ENCODE measurements around the gene ZRSR2.
"Not testable (repeated sequence)": the region's sequence is repeated elsewhere in the genome, so short reads cannot be mapped to it uniquely, and the experiment has no call there.

ZRSR2 gene

GRCh38 chrX:15804563-15804962 is 14.3 kb downstream of the ZRSR2 start:
- DNase-seq = no peak

DNA sequence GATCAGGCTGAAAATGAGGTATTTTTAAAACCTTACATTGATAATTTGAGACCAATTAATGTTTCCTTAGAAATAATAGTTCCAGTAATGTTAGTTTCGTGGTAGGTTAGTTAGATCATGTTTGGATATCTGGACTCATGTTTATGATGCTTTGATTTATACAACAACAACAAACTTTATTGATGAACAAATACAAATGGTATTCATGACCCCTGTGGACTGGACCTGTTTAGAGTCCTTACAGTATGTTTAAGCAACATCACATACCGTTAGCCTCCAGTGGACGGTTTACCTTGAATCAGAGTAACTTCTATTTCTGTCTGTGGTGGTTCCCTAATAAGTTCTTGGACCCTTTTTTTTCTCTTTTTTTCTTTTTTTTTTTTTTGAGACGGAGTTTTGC is 18.0 kb downstream of the ZRSR2 start:
- no peak for DNase-seq

DNA sequence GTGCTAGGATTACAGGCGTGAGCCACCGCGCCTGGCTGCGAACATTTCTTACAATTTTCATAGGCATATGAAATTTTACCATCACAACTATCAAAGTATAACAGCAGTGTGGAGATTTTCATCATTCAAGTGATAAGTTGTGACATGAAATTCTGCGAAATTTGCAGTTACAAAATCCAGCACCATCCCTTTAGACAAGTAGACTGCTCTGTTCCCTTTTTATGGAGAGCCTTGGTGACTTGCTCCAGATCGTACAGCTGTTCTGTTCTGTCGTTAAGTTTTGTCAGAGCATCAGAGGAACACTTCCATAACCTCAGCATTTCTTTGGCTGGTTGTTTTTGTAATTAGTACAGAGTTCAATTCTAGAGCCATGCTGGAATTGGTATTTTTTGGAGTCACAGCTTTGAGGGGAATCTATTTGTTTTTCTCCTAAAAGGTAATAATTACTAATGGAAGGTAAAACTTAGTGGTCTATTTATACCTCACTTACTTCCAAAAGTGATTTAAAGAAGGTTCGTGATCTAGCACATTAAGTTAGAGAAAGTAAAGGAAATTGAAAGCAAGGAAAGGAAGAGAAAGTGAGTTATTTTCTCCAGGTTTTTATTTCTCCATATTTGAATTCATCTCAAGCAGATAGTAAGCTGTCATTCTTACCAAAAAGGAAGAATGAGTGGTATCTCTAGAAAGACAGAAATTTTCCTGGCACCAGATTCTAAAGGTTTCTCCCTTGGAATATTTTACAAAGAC is 22.1 kb downstream of the ZRSR2 start:
- DNase-seq = no peak

DNA sequence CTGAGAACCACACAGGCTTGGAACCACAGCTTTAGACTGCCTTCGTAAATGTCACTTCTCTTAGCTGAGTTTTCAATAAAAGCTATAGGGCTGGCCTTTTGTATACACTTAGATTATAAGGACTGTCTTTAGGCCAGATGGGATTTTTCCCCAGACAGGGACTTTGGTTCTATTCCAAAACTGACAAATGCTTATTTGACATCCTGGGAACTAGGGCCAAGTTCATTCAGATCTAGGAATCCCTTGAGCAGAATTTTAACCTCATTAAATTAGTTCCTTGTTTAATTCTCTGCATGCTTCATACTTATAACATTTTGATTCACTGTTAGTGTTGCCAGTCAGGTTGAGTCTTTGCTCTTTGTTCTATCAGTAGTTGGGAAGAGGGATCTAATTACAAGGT is 23.1 kb downstream of the ZRSR2 start:
- no peak for DNase-seq

DNA sequence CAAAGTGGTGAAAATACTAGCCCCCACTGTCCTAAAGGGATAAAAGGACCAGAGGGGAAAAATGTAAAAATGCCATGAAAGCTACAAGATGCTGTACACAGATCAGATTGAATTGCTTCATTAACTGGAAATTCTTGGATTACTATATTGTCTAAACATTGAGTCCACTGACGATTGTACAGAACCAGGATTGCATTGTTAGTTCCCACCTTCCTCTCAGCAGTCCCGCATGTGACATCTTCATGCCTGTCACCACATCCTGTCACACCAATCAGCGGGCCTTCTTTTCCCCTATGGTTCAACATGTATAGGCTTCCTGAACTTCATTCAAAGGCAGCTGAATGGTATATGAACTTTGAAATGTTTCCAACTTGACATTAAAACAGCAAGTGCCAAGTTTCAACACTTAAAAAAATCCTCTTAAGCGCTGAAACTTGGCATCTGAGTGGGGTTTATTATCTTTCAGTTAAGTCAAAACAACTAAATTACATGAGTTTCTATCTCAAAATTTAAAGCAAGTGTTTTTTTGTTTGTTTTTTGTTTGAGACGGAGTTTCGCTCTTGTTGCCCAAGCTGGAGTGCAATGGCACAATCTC is 24.6 kb downstream of the ZRSR2 start:
- DNase-seq = no peak

DNA sequence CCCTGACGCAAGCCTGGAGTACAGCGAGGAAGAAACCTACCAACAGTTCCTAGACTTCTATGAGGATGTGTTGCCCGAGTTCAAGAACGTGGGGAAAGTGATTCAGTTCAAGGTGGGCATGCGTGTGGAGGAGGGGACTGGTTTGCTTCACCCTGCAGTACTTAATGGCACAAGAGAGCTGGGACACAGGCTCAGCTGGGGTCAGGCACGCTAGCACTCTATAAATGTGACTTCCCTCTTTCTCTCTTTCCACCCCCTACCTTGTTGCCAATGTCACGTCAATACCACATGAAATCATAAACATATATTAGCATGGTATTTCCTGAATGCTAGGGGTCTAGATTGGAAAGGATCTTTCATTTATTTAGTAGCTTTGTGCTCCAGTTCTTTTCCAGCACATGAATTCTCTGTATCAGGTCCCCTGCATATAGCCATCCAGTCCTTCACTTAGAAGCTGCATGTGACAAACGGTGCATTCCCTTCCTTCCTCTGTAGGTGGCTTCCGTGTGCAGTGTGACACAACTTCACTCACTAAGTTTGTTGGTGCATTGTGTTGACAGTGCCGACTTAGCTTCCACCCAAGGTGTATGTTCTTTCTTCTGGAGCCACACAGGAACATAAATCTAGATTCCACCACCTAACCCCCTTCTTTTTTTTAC is 25.6 kb downstream of the ZRSR2 start:
- DNase-seq = peak; percentile 14 to 18

DNA sequence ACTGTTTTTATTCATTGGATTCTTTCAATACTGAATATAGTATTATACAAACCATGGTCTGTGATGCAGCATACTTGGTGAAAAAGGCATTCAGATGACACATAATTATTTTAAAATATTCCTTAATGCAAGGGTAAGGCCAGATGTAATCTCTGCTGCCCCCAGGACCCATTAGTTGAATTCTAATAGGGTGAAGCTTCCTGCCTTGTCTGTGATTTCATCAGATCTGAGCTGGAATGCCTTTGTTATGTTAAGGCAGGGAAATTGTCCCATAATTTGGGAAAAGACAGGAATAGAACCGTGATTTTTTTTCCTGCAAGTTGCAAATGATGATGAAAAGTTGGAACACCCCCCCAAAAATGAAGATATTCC is 26.1 kb downstream of the ZRSR2 start:
- DNase-seq = no peak

GRCh38 chrX:15816886-15817285 is 26.6 kb downstream of the ZRSR2 start:
- DNase-seq = peak; percentile 28 to 37

GRCh38 chrX:15820106-15821073 is 30.1 kb downstream of the ZRSR2 start:
- peak; percentile 11 to 28 for DNase-seq

DNA sequence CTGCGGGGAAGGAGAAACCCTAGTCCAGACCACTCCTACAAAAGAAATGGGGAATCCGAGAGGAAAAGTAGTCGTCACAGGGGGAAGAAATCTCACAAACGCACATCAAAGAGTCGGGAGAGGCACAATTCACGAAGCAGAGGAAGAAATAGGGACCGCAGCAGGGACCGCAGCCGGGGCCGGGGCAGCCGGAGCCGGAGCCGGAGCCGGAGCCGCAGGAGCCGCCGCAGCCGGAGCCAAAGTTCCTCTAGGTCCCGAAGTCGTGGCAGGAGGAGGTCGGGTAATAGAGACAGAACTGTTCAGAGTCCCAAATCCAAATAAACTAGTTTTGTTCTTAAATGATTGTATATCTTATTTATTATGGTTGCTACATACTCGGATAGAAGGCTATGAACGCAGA is 32.6 kb downstream of the ZRSR2 start:
- no peak for DNase-seq

- DNase-seq = no peak
These were observed 35.7 kb downstream of the ZRSR2 start for GRCh38 chrX:15825936-15826335.

GRCh38 chrX:15829217-15829616 is 38.9 kb downstream of the ZRSR2 start:
- DNase-seq = no peak

DNA sequence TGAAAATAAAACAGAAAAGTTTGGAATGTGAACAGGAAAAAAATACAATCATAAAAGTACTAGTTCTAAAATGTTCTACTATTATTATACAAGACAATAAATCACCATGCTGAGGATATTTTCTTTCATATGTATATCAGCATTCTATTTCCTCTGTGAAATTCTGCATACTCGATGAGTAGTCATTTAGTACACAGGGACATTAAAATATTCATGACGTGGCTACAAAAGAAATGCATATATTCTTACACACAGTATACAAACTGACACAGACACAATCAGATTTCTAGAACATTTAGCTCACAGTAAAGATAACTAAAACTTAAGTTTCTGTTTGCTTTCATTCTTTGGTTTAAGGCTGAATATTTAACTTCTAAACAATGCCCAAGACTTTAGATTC is 41.1 kb downstream of the ZRSR2 start:
- not testable (repeated sequence) for DNase-seq

DNA sequence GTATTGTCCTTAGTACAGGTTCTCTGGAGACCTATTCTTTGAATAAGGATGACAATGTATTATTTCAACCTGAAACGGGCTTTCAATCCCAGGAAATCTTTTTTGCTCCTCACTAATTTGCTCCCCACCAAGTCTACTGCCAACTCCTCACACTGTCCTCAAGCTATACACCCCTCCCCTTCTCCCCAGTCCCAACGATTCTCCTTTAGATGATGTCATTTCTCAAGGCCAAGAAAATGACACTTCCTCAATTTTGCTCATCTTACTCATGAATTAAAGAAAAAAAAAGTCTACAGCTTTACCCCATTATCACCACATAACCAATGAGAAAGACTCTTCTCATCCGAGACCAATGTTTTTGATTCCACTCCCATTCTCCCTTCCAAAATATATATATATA is 43.8 kb downstream of the ZRSR2 start:
- DNase-seq = no peak

DNA sequence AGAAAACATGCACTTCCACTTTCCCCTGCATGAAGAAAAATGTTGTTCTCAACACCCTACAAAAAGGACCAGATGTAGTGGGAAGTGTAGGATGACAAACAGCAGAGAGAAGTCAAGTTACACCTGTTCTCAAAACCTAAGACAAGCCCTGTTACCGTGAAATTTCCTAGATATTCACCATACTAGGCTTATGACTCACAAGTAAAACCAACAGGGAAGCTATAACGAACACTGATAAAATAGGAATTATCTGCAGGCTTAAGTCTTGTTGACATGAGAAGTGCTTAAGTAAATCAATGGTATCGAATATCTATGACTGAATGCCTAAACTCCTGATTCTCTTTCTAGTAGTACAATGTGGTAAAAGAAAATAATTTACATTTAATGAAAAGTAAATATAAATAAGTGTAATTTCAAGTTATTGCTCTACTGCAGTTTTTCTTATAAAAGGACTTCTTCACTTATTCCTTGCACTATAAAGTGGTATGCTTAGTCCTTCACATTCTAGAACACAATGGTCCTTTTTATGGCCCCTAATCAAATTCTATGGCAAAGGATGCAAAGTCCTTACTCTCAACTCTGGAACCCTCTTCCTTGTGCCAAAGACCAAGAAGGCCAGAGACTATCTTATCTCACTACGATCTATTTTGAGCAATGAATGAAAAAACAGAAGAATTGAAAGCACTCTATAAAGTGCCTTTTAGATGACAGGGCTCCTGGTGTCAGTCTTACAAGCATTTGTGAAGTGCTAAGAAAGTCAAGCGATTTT is 44.7 kb downstream of the ZRSR2 start:
- DNase-seq = no peak

DNA sequence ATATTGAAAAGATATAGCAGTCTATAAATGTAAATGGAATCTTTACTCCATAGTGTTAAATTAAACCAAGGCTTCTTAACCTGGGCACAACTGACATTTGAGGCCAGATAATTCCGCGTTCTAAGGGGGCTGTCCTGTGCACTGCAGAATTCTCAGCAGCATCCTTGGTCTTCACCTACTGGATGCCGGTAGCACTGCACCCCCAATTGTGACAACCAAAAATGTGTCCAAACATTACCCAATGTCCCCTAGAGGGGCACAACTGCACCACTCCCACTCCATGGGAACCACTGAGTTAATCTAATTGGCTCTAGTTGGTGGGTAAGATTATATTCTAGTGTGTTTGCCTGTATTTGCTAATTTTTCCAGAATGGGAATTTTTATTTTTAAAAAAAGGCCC is 47.7 kb downstream of the ZRSR2 start:
- DNase-seq = no peak

DNA sequence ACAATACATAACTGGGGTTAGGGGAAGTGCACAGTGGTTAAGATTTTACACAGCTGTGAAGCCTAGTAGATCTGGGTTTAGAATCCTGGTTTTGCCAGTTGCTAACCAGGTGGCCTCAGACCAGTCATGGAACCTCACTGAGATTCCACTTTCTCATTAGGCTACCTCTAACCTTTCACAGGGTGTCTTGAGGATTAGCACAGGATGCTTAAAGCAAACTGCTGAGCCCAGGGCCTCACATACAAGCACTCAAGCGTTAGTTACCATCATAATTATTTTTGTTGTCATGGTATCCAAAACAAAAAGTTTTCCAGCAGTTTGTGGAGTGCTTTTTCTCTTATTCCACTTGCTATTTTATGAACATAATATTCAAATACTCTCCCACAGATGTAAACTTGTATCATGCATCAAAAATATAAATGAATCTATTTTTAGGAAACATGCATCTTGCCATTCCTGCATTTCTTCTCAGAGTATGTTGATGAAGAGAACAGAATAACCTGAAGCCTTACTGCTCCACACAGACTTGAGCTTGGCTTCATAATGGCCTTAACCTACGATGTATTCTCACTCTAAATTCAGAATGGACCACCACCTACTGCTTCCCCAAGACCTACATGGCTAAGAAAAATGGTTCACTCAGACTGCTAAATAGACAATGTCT is 51.7 kb downstream of the ZRSR2 start:
- DNase-seq = no peak

DNA sequence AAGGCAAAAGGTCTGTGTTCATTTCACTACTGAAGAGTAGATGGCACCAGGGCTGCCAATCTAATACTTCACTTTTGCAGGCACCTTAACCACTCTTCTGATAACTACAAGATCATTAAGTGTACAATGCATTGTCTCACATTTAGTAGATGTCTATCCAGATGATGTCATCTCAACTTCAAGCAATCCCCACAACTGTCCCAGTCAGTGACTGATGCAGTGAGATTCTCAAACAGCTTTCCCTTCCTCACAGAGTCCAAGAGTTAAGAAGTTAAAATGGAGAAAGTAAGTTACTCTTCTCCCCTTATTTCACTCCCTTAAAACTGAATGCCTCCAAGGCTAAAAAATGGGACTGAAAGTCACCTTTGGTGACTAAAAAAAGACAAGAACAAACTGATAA is 53.7 kb downstream of the ZRSR2 start:
- DNase-seq = no peak

GRCh38 chrX:15848576-15848975 is 58.3 kb downstream of the ZRSR2 start:
- no peak for DNase-seq

DNA sequence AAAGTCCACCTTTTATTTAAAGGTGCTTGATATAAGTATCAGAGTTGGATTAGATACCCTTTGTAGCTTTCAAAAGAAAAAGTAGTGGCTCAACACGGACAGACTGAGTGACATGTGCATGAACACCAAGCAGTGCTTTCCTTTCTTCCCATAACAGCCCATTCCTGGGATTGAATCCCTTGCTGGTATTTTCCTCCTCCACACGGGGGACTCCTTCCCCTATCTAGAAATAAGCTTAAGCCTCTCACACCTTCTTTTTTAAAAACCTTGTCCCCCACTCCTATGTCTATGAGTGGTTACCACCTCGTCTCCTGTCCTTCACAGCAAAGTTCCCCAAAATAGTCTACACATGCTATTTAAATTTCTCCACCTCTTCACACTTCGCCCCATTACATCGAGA is 59.3 kb downstream of the ZRSR2 start:
- DNase-seq = no peak

GRCh38 chrX:15853586-15854079 is 63.3 kb downstream of the ZRSR2 start:
- DNase-seq = no peak

All from activated CD4-positive, alpha-beta T cell treated with anti-CD3 and anti-CD28 coated beads, Interleukin-2, amount 50 U/mL, for 48 hours (primary cell).